Neuronal stem cell (in vitro differentiated cells): ENCODE measurements around the gene ATRN.

Source experiments
- DNase-seq: peaks from one replicate; pipeline ENCODE4 v3.0.0-alpha.2; 2013; ENCODE audit warnings: low spot score
- H2AFZ ChIP-seq: one replicate; pipeline ENCODE4 v1.6.1; 2013; ENCODE audit warnings: mild to moderate bottlenecking, low read length, inconsistent platforms
- H2AK5ac ChIP-seq: 2 replicates; pipeline ENCODE4 v1.6.1; 2013; ENCODE audit warnings: low read depth, mild to moderate bottlenecking, inconsistent platforms, low read length, moderate library complexity, mixed read lengths
- H2BK120ac ChIP-seq: 2 replicates; pipeline ENCODE4 v1.6.1; 2013; ENCODE audit warnings: low read depth, mild to moderate bottlenecking, inconsistent platforms, low read length, moderate library complexity, mixed read lengths
- H2BK12ac ChIP-seq: one replicate; pipeline ENCODE4 v1.6.1; 2013; ENCODE audit warnings: low read length, inconsistent platforms
- H2BK15ac ChIP-seq: 2 replicates; pipeline ENCODE4 v1.6.1; 2013; ENCODE audit warnings: mild to moderate bottlenecking, low read length, inconsistent platforms, mixed read lengths
- H2BK5ac ChIP-seq: one replicate; pipeline ENCODE4 v1.6.1; 2013; ENCODE audit warnings: inconsistent platforms, mild to moderate bottlenecking, low read length, moderate library complexity
- H3K14ac ChIP-seq: one replicate; pipeline ENCODE4 v1.6.1; 2013; ENCODE audit warnings: low read length, inconsistent platforms
- H3K18ac ChIP-seq: 2 replicates; pipeline ENCODE4 v1.6.1; 2013; ENCODE audit warnings: low read length, inconsistent platforms
- H3K23ac ChIP-seq: 2 replicates; pipeline ENCODE4 v1.6.1; 2013; ENCODE audit warnings: low read depth, mild to moderate bottlenecking, mixed read lengths, low read length, inconsistent platforms; ENCODE audit not compliant: poor library complexity
- H3K27ac ChIP-seq: replicated peaks from 3 replicates; pipeline ENCODE4 v1.5.1; 2013; ENCODE audit warnings: low read length, inconsistent platforms
- H3K27me3 ChIP-seq, 3 experiments: 2 replicates each; pipeline ENCODE4 v1.6.1; 2013; ENCODE audit warnings: low read length in 3 of 3, mild to moderate bottlenecking in 2 of 3, inconsistent platforms in 1 of 3, low read depth in 1 of 3, mixed read lengths in 1 of 3, moderate library complexity in 1 of 3; ENCODE audit not compliant: control insufficient read depth in 3 of 3, insufficient read depth in 3 of 3
- H3K36me3 ChIP-seq, 2 donors: replicated peaks in 1 of 2; 2 replicates each; pipeline ENCODE4 v1.6.1; 2013; ENCODE audit warnings: low read length in 2 of 2; ENCODE audit not compliant: control insufficient read depth in 2 of 2, insufficient read depth in 2 of 2
- H3K4ac ChIP-seq: 2 replicates; pipeline ENCODE4 v1.6.1; 2013; ENCODE audit warnings: inconsistent platforms, mild to moderate bottlenecking, low read length, moderate library complexity
- H3K4me1 ChIP-seq, 2 donors: 1 replicate in 1 of 2; 2 replicates in 1 of 2; pipeline ENCODE4 v1.6.1; 2013; ENCODE audit warnings: low read length in 2 of 2, low read depth in 1 of 2; ENCODE audit not compliant: control insufficient read depth in 2 of 2, insufficient read depth in 1 of 2
- H3K4me2 ChIP-seq: one replicate; pipeline ENCODE4 v1.6.1; 2013; ENCODE audit warnings: mild to moderate bottlenecking, low read length, inconsistent platforms; ENCODE audit not compliant: insufficient read depth, poor library complexity, severe bottlenecking
- H3K4me3 ChIP-seq, 2 donors: 2 replicates each; pipeline ENCODE4 v1.5.1; 2013; ENCODE audit warnings: low read length in 2 of 2, mild to moderate bottlenecking in 2 of 2, inconsistent platforms in 1 of 2, moderate library complexity in 1 of 2
- H3K79me1 ChIP-seq: one replicate; pipeline ENCODE4 v1.6.1; 2013; ENCODE audit warnings: low read depth, mild to moderate bottlenecking, inconsistent platforms, low read length, moderate library complexity
- H3K9ac ChIP-seq: one replicate; pipeline ENCODE4 v1.6.1; 2013; ENCODE audit warnings: mild to moderate bottlenecking, low read depth, low read length, inconsistent platforms; ENCODE audit not compliant: poor library complexity
- H3K9me3 ChIP-seq, 2 donors: replicated peaks in 1 of 2; 2 replicates each; pipeline versions ENCODE3 to v1.6.1; 2013; ENCODE audit warnings: low read length in 2 of 2, mild to moderate bottlenecking in 2 of 2, inconsistent platforms in 1 of 2, low read depth in 1 of 2, mixed read lengths in 1 of 2, moderate library complexity in 1 of 2; ENCODE audit not compliant: control insufficient read depth in 2 of 2, insufficient read depth in 1 of 2
- H4K8ac ChIP-seq: one replicate; pipeline ENCODE4 v1.6.1; 2013; ENCODE audit warnings: low read depth, mild to moderate bottlenecking, inconsistent platforms, low read length, moderate library complexity
- H4K91ac ChIP-seq: one replicate; pipeline ENCODE4 v1.6.1; 2013; ENCODE audit warnings: low read length, low read depth, mild to moderate bottlenecking, inconsistent platforms; ENCODE audit not compliant: poor library complexity
- WGBS, 2 donors: extraction: QIAGEN DNeasy Blood & Tissue Kit; methylation state at CpG; one replicate each; pipeline ENCODE4 v1.1.7; 2013; ENCODE audit warnings: missing lambda C conversion rate in 2 of 2, mixed read lengths in 1 of 2; ENCODE audit not compliant: insufficient read length in 2 of 2, insufficient replicate concordance in 1 of 2; ENCODE audit errors: extremely low coverage in 2 of 2; 5-methylcytosine and 5-hydroxymethylcytosine counted together

Gene ATRN

GRCh38 chr20:3464166-3464565 lies 6.7 kb upstream of the ATRN start:
- Histone ChIP-seq H3K14ac (no peak overlapping the region), H3K27ac (no peak overlapping the region), H3K4me2 (no peak overlapping the region), H4K91ac (no peak overlapping the region), H3K4ac (no peak overlapping the region), H3K9ac (no peak overlapping the region), H3K18ac (no peak overlapping the region), H2BK12ac (no peak overlapping the region), H2BK120ac (no peak overlapping the region), H4K8ac (no peak overlapping the region), H3K36me3 (no peaks in the 10 kb centered on the region), H2AFZ (no peak overlapping the region), H3K79me1 (no peaks in the 10 kb centered on the region), H2BK5ac (no peak overlapping the region), H3K23ac (no peak overlapping the region), H3K4me1 (peaks cover 6 to 7% of the 10 kb centered on the region in 2 donors), H2AK5ac (no peak overlapping the region), H3K27me3 (peaks cover 0 to 9% (median 0%) of the 10 kb centered on the region in 3 experiments), H3K4me3 (no peak overlapping the region), H3K9me3 (no peaks in the 10 kb centered on the region), H2BK15ac (no peak overlapping the region)
- WGBS, 2 donors = no CpG with 5 or more reads among the region's 4 CpGs
- DNase-seq = no peak

GRCh38 chr20:3465301-3465700 lies 5.5 kb upstream of the ATRN start:
- H3K4me1 ChIP-seq = peaks cover 6 to 9% of the 10 kb centered on the region in 2 donors
- H3K14ac ChIP-seq = no peak overlapping the region
- H2AK5ac ChIP-seq = no peak overlapping the region
- H4K8ac ChIP-seq = no peak overlapping the region
- H3K4me3 ChIP-seq = no peak overlapping the region
- H2AFZ ChIP-seq = no peak overlapping the region
- no peak overlapping the region for H3K4me2 ChIP-seq
- no peaks in the 10 kb centered on the region for H3K9me3 ChIP-seq
- H3K9ac ChIP-seq = no peak overlapping the region
- no peak overlapping the region for H3K23ac ChIP-seq
- no peak overlapping the region for H2BK15ac ChIP-seq
- H4K91ac ChIP-seq = no peak overlapping the region
- no peak overlapping the region for H3K18ac ChIP-seq
- peaks cover 0 to 4% (median 0%) of the 10 kb centered on the region in 3 experiments for H3K27me3 ChIP-seq
- no peak for DNase-seq
- WGBS, 2 donors = no CpG with 5 or more reads among the region's 1 CpG
- H2BK12ac ChIP-seq = no peak overlapping the region
- H2BK5ac ChIP-seq = no peak overlapping the region
- no peak overlapping the region for H3K27ac ChIP-seq
- H3K36me3 ChIP-seq = no peaks in the 10 kb centered on the region
- H3K4ac ChIP-seq = no peak overlapping the region
- no peak overlapping the region for H2BK120ac ChIP-seq
- H3K79me1 ChIP-seq = no peaks in the 10 kb centered on the region

GRCh38 chr20:3470208-3470626 lies 601 bp upstream of the ATRN start:
- Histone ChIP-seq H3K23ac (peak overlapping the region; percentile 87), H3K36me3 (no peaks in the 10 kb centered on the region), H3K4me2 (peak overlapping the region; percentile 92), H3K4me1 (peaks cover 3 to 8% of the 10 kb centered on the region in 2 donors), H3K4ac (no peak overlapping the region), H3K18ac (peak overlapping the region; percentile 98), H3K4me3 (peak overlapping the region; percentile 88 to 92), H3K14ac (peak overlapping the region; percentile 99), H2BK15ac (peak overlapping the region; percentile 88), H2AFZ (peak overlapping the region; percentile 100), H3K79me1 (no peaks in the 10 kb centered on the region), H3K27me3 (peaks cover 0 to 4% (median 0%) of the 10 kb centered on the region in 3 experiments), H3K9me3 (no peaks in the 10 kb centered on the region), H3K27ac (peak overlapping the region; percentile 36), H2BK5ac (no peak overlapping the region), H4K91ac (no peak overlapping the region), H2AK5ac (peak overlapping the region; percentile 62), H4K8ac (no peak overlapping the region), H2BK120ac (no peak overlapping the region), H3K9ac (peak overlapping the region; percentile 94), H2BK12ac (no peak overlapping the region)
- WGBS, 2 donors = no CpG with 5 or more reads among the region's 13 CpGs
- DNase-seq = no peak

- no peak for DNase-seq
- Histone ChIP-seq H3K9me3 (no peaks in the 10 kb centered on the region), H2AK5ac (peak overlapping the region; percentile 24), H3K4ac (no peak overlapping the region), H3K4me1 (peaks cover 3 to 8% of the 10 kb centered on the region in 2 donors), H3K36me3 (no peaks in the 10 kb centered on the region), H3K9ac (peak overlapping the region; percentile 99), H3K14ac (peak overlapping the region; percentile 75), H3K18ac (peak overlapping the region; percentile 98), H4K8ac (no peak overlapping the region), H2BK5ac (peak overlapping the region; percentile 60), H3K27me3 (no peaks in the 10 kb centered on the region), H3K79me1 (no peaks in the 10 kb centered on the region), H2BK12ac (no peak overlapping the region), H3K4me3 (peak overlapping the region; percentile 88 to 92), H2BK15ac (no peak overlapping the region), H2BK120ac (no peak overlapping the region), H2AFZ (peak overlapping the region; percentile 100), H3K4me2 (peak overlapping the region; percentile 92), H3K27ac (no peak overlapping the region), H4K91ac (no peak overlapping the region), H3K23ac (peak overlapping the region; percentile 87)
- WGBS, 2 donors = no CpG with 5 or more reads among the region's 30 CpGs
Measured at GRCh38 chr20:3471397-3472021, 691 bp downstream of the ATRN start.
